Measurements from ENCODE around the gene ADRB2. TPM values are rescaled to one million over a fixed set of nuclear protein-coding genes. Genes with fewer than 3 reads are reported as not detected.

ADRB2 gene
- total and polyA plus RNA-seq, 2 donors = 1.6 to 3.0 TPM

GRCh38 chr5:148829734-148830133 is 3.3 kb downstream of the ADRB2 start:
- no peak overlapping the region for H3K4me3 ChIP-seq (ENCODE audit: low read depth, low read length)
- H3K4me1 ChIP-seq (ENCODE audit: insufficient read depth) = no peaks in the 10 kb centered on the region
- WGBS = 71% methylated on average over 5 of the region's 5 CpGs
- H3K36me3 ChIP-seq (ENCODE audit: insufficient read depth) = no peaks in the 10 kb centered on the region
- no peak overlapping the region for H3K27ac ChIP-seq (ENCODE audit: low read depth)
- no peak for DNase-seq (ENCODE audit: extremely low spot score)

- no peaks in the 10 kb centered on the region for H3K4me1 ChIP-seq (ENCODE audit: insufficient read depth)
- no peak for DNase-seq (ENCODE audit: extremely low spot score)
- 79% methylated on average over 2 of the region's 2 CpGs for WGBS
- H3K27ac ChIP-seq (ENCODE audit: low read depth) = no peak overlapping the region
- no peaks in the 10 kb centered on the region for H3K36me3 ChIP-seq (ENCODE audit: insufficient read depth)
- H3K4me3 ChIP-seq (ENCODE audit: low read depth, low read length) = no peak overlapping the region
These were observed 3.8 kb downstream of the ADRB2 start for GRCh38 chr5:148830211-148830610.

GRCh38 chr5:148831590-148832565 is 5.5 kb downstream of the ADRB2 start:
- DNase-seq (ENCODE audit: extremely low spot score) = no peak
- WGBS = 68% methylated on average over 8 of the region's 8 CpGs
- H3K4me1 ChIP-seq (ENCODE audit: insufficient read depth) = no peaks in the 10 kb centered on the region
- H3K27ac ChIP-seq (ENCODE audit: low read depth) = no peak overlapping the region
- no peak overlapping the region for H3K4me3 ChIP-seq (ENCODE audit: low read depth, low read length)
- H3K36me3 ChIP-seq (ENCODE audit: insufficient read depth) = no peaks in the 10 kb centered on the region

GRCh38 chr5:148833122-148833521 is 6.7 kb downstream of the ADRB2 start:
- WGBS = 61% methylated on average over 2 of the region's 2 CpGs
- no peak overlapping the region for H3K4me3 ChIP-seq (ENCODE audit: low read depth, low read length)
- DNase-seq (ENCODE audit: extremely low spot score) = no peak
- H3K27ac ChIP-seq (ENCODE audit: low read depth) = no peak overlapping the region
- H3K4me1 ChIP-seq (ENCODE audit: insufficient read depth) = no peaks in the 10 kb centered on the region
- no peaks in the 10 kb centered on the region for H3K36me3 ChIP-seq (ENCODE audit: insufficient read depth)

- whole genome bisulfite sequencing = 64% methylated on average over 2 of the region's 2 CpGs
- Histone ChIP-seq H3K4me1 (ENCODE audit: insufficient read depth) (no peaks in the 10 kb centered on the region), H3K27ac (ENCODE audit: low read depth) (no peak overlapping the region), H3K36me3 (ENCODE audit: insufficient read depth) (no peaks in the 10 kb centered on the region), H3K4me3 (ENCODE audit: low read depth, low read length) (no peak overlapping the region)
- no peak for DNase-seq (ENCODE audit: extremely low spot score)
These were observed 7.5 kb downstream of the ADRB2 start for GRCh38 chr5:148833925-148834324.

- Histone ChIP-seq H3K4me3 (ENCODE audit: low read depth, low read length) (no peak overlapping the region), H3K4me1 (ENCODE audit: insufficient read depth) (no peaks in the 10 kb centered on the region), H3K36me3 (ENCODE audit: insufficient read depth) (no peaks in the 10 kb centered on the region), H3K27ac (ENCODE audit: low read depth) (no peak overlapping the region)
- 91% methylated on average over 4 of the region's 4 CpGs for WGBS
- no peak for DNase-seq (ENCODE audit: extremely low spot score)
These were observed 8.3 kb downstream of the ADRB2 start for GRCh38 chr5:148834689-148835088.

GRCh38 chr5:148836272-148837250 is 10.2 kb downstream of the ADRB2 start:
- no peak for DNase-seq (ENCODE audit: extremely low spot score)
- Histone ChIP-seq H3K4me1 (ENCODE audit: insufficient read depth) (no peaks in the 10 kb centered on the region), H3K36me3 (ENCODE audit: insufficient read depth) (no peaks in the 10 kb centered on the region), H3K4me3 (ENCODE audit: low read depth, low read length) (no peak overlapping the region), H3K27ac (ENCODE audit: low read depth) (no peak overlapping the region)
- WGBS = 82% methylated on average over 11 of the region's 11 CpGs

GRCh38 chr5:148837383-148837782 is 11.0 kb downstream of the ADRB2 start:
- no peak for DNase-seq (ENCODE audit: extremely low spot score)
- no peaks in the 10 kb centered on the region for H3K4me1 ChIP-seq (ENCODE audit: insufficient read depth)
- 97% methylated on average over 3 of the region's 3 CpGs for WGBS
- H3K4me3 ChIP-seq (ENCODE audit: low read depth, low read length) = no peak overlapping the region
- no peaks in the 10 kb centered on the region for H3K36me3 ChIP-seq (ENCODE audit: insufficient read depth)
- H3K27ac ChIP-seq (ENCODE audit: low read depth) = no peak overlapping the region

GRCh38 chr5:148838357-148838756 is 11.9 kb downstream of the ADRB2 start:
- no peak for DNase-seq (ENCODE audit: extremely low spot score)
- 87% methylated on average over 1 of the region's 1 CpG for WGBS
- Histone ChIP-seq H3K4me3 (ENCODE audit: low read depth, low read length) (no peak overlapping the region), H3K36me3 (ENCODE audit: insufficient read depth) (no peaks in the 10 kb centered on the region), H3K27ac (ENCODE audit: low read depth) (no peak overlapping the region), H3K4me1 (ENCODE audit: insufficient read depth) (no peaks in the 10 kb centered on the region)

GRCh38 chr5:148839960-148840359 is 13.5 kb downstream of the ADRB2 start:
- Histone ChIP-seq H3K4me1 (ENCODE audit: insufficient read depth) (no peaks in the 10 kb centered on the region), H3K4me3 (ENCODE audit: low read depth, low read length) (no peak overlapping the region), H3K27ac (ENCODE audit: low read depth) (no peak overlapping the region), H3K36me3 (ENCODE audit: insufficient read depth) (no peaks in the 10 kb centered on the region)
- DNase-seq (ENCODE audit: extremely low spot score) = no peak
- 74% methylated on average over 4 of the region's 4 CpGs for WGBS

- no peaks in the 10 kb centered on the region for H3K36me3 ChIP-seq (ENCODE audit: insufficient read depth)
- H3K4me3 ChIP-seq (ENCODE audit: low read depth, low read length) = no peak overlapping the region
- WGBS = 91% methylated on average over 1 of the region's 1 CpG
- H3K27ac ChIP-seq (ENCODE audit: low read depth) = no peak overlapping the region
- H3K4me1 ChIP-seq (ENCODE audit: insufficient read depth) = no peaks in the 10 kb centered on the region
- no peak for DNase-seq (ENCODE audit: extremely low spot score)
These were observed 14.1 kb downstream of the ADRB2 start for GRCh38 chr5:148840531-148840930.

- WGBS = 44% methylated on average over 3 of the region's 3 CpGs
- DNase-seq (ENCODE audit: extremely low spot score) = no peak
- no peak overlapping the region for H3K27ac ChIP-seq (ENCODE audit: low read depth)
- no peaks in the 10 kb centered on the region for H3K36me3 ChIP-seq (ENCODE audit: insufficient read depth)
- H3K4me3 ChIP-seq (ENCODE audit: low read depth, low read length) = no peak overlapping the region
- no peaks in the 10 kb centered on the region for H3K4me1 ChIP-seq (ENCODE audit: insufficient read depth)
These were observed 15.1 kb downstream of the ADRB2 start for GRCh38 chr5:148841519-148841918.

GRCh38 chr5:148842161-148842560 is 15.8 kb downstream of the ADRB2 start:
- Histone ChIP-seq H3K4me3 (ENCODE audit: low read depth, low read length) (no peak overlapping the region), H3K36me3 (ENCODE audit: insufficient read depth) (no peaks in the 10 kb centered on the region), H3K4me1 (ENCODE audit: insufficient read depth) (no peaks in the 10 kb centered on the region), H3K27ac (ENCODE audit: low read depth) (no peak overlapping the region)
- no peak for DNase-seq (ENCODE audit: extremely low spot score)
- WGBS = 74% methylated on average over 2 of the region's 2 CpGs

Measured in urinary bladder (tissue), 4 donors.